HCT116 (cell line): ENCODE data around the gene BPIFB6.

Source experiments
- CTCF ChIP-seq, 3 experiments: fragments of 200-600 bp in 1 of 3; sonication (generic) in 1 of 3; IDR thresholded peaks in 2 of 3; conservative IDR thresholded peaks in 1 of 3; 2 replicates each; pipeline ENCODE4 v1.5.1; 2012 to 2017; ENCODE audit warnings: low read depth in 2 of 3, low read length in 2 of 3, antibody characterized with exemption in 1 of 3, borderline replicate concordance in 1 of 3, control low read depth in 1 of 3, mild to moderate bottlenecking in 1 of 3, mixed read lengths in 1 of 3, mixed run types in 1 of 3, moderate library complexity in 1 of 3; ENCODE audit not compliant: insufficient read depth in 1 of 3
- EGR1 ChIP-seq: IDR thresholded peaks from 2 replicates; pipeline ENCODE4 v1.6.1; 2012; ENCODE audit warnings: low read depth
- POLR2A ChIP-seq: IDR thresholded peaks from 2 replicates; pipeline ENCODE4 v1.7.0; 2011; ENCODE audit warnings: borderline replicate concordance; ENCODE audit not compliant: insufficient read depth, insufficient read length; ENCODE audit errors: extremely low read depth
- POLR2AphosphoS5 ChIP-seq: IDR thresholded peaks from 2 replicates; pipeline ENCODE4 v1.6.1; 2011; ENCODE audit warnings: mild to moderate bottlenecking, low read depth, low read length, moderate library complexity

- TF ChIP-seq CTCF (IDR thresholded peaks at IDR 0.05 in 2 of 3, conservative IDR thresholded peaks at IDR 0.05 in 1 of 3; ENCODE audit: borderline replicate concordance in 1 of 3, insufficient read depth in 1 of 3, low read depth in 2 of 3, low read length in 2 of 3) (no peak), POLR2A (no peak), EGR1 (no peak), POLR2AphosphoS5 (no peak)
These were observed 60.9 kb downstream of the BPIFB6 start for GRCh38 chr20:33092361-33092760.
